GM12878 (cell line): ENCODE results near the gene ACADS. TPM values are rescaled to one million over a fixed set of nuclear protein-coding genes. Genes with fewer than 3 reads are reported as not detected.

Source experiments
- ATAC-seq: fragments of 200-7000 bp; cut with Tn5 transposase; 3 replicates; pipeline ENCODE4 v1.9.1; 2020; ENCODE audit warnings: mild to moderate bottlenecking, moderate library complexity
- BruUV-seq: library from RNA; stranded (reverse); fragments of 400-500 nt; replicated peaks from 2 replicates; lab custom pipeline; 2021; lab: Mats Ljungman, UMichigan
- CTCF ChIA-PET: fragments of 300-600 bp; sonication (Branson Sonifier 250); formaldehyde crosslinking; extraction: SDS; loops from one replicate; lab custom pipeline; 2021; ENCODE audit warnings: inconsistent platforms; lab: Yijun Ruan, JAX
- POLR2A ChIA-PET: fragments of 350-600 bp; formaldehyde crosslinking; extraction: SDS; loops from one replicate; lab custom pipeline; 2021; ENCODE audit warnings: inconsistent platforms; lab: Charles Lee
- RAD21 ChIA-PET: fragments of 300-600 bp; sonication (Branson Sonifier 250); formaldehyde crosslinking; loops from one replicate; lab custom pipeline; 2023; ENCODE audit warnings: antibody characterized with exemption; ENCODE audit not compliant: unreplicated experiment; lab: Charles Lee
- SMC1A ChIA-PET: fragments of 300-600 bp; sonication (Branson Sonifier 250); formaldehyde crosslinking; loops from one replicate; lab custom pipeline; 2023; ENCODE audit not compliant: unreplicated experiment, uncharacterized antibody; lab: Charles Lee
- DNase-seq: peaks from one replicate; pipeline ENCODE4 v3.0.0-alpha.2; 2011; ENCODE audit warnings: low read depth, low spot score
- FAIRE-seq: peaks from 3 replicates; lab custom pipeline; 2011; peaks lifted over from hg19 to GRCh38; lab: Jason Lieb, UNC
- H2AFZ ChIP-seq: 2 replicates; pipeline ENCODE4 v1.6.0; 2011; ENCODE audit warnings: low read depth, low read length, control low read depth; ENCODE audit not compliant: control insufficient read depth
- H3K27ac ChIP-seq: 2 replicates; pipeline ENCODE4 v1.5.1; 2011; ENCODE audit warnings: control low read depth; ENCODE audit not compliant: control insufficient read depth, insufficient read depth
- H3K27me3 ChIP-seq, 2 experiments: replicated peaks in 1 of 2; 2 replicates each; pipeline versions ENCODE4 v1.6.0 to v1.6.1; 2011; ENCODE audit warnings: low read length in 1 of 2; ENCODE audit not compliant: control insufficient read depth in 2 of 2, insufficient read depth in 2 of 2
- H3K36me3 ChIP-seq, 2 experiments: 2 replicates each; pipeline ENCODE4 v1.5.1; 2011; ENCODE audit warnings: low read length in 1 of 2; ENCODE audit not compliant: control insufficient read depth in 2 of 2, insufficient read depth in 2 of 2
- H3K4me1 ChIP-seq: 2 replicates; pipeline ENCODE4 v1.6.1; 2011; ENCODE audit warnings: mild to moderate bottlenecking, low read length, moderate library complexity, mixed read lengths; ENCODE audit not compliant: control insufficient read depth, insufficient read depth
- H3K4me2 ChIP-seq: 2 replicates; pipeline ENCODE4 v1.6.0; 2011; ENCODE audit warnings: control low read depth; ENCODE audit not compliant: control insufficient read depth, insufficient read depth
- H3K4me3 ChIP-seq: fragments of 200-600 bp; sonication (generic); 2 replicates; pipeline ENCODE4 v1.5.1; 2016
- H3K79me2 ChIP-seq: 2 replicates; pipeline ENCODE4 v1.6.0; 2011; ENCODE audit warnings: low read length; ENCODE audit not compliant: control insufficient read depth, insufficient read depth
- H3K9ac ChIP-seq: 2 replicates; pipeline ENCODE4 v1.8.0; 2011; ENCODE audit warnings: low read length, control low read depth, mixed read lengths; ENCODE audit not compliant: control insufficient read depth, insufficient read depth
- H3K9me3 ChIP-seq: replicated peaks from 3 replicates; pipeline ENCODE4 v1.5.1; 2011; ENCODE audit warnings: mild to moderate bottlenecking, low read length; ENCODE audit not compliant: control insufficient read depth, insufficient read depth
- H4K20me1 ChIP-seq: 2 replicates; pipeline ENCODE4 v1.6.0; 2011; ENCODE audit not compliant: control insufficient read depth, insufficient read depth
- ATF7 ChIP-seq: fragments of 450-650 bp; IDR thresholded peaks from 2 replicates; pipeline ENCODE4 v1.6.1; 2016; ENCODE audit warnings: low read depth, mild to moderate bottlenecking
- BCL11A ChIP-seq: IDR thresholded peaks from 2 replicates; pipeline ENCODE4 v1.6.1; 2011; ENCODE audit warnings: low read depth, low read length
- EED ChIP-seq: sonication (generic); IDR thresholded peaks from 2 replicates; pipeline ENCODE4 v1.6.1; 2016; ENCODE audit warnings: antibody characterized with exemption, low read depth
- HDAC6 ChIP-seq: fragments of 200-600 bp; sonication (generic); IDR thresholded peaks from one replicate; pipeline ENCODE4 v1.8.0; 2017; ENCODE audit warnings: antibody characterized with exemption; ENCODE audit not compliant: unreplicated experiment
- MTA3 ChIP-seq: IDR thresholded peaks from 2 replicates; pipeline ENCODE4 v1.6.1; 2012; ENCODE audit warnings: low read length, inconsistent platforms, borderline replicate concordance
- NFYB ChIP-seq: IDR thresholded peaks from 2 replicates; pipeline ENCODE4 v1.6.1; 2011; ENCODE audit warnings: low read depth, mild to moderate bottlenecking, low read length, improper control_type of control experiment, moderate library complexity; ENCODE audit not compliant: insufficient read depth
- POU2F2 ChIP-seq: IDR thresholded peaks from 3 replicates; pipeline ENCODE4 v1.6.1; 2011; ENCODE audit warnings: low read depth, mild to moderate bottlenecking, low read length, borderline replicate concordance
- RB1 ChIP-seq: fragments of 450-650 bp; formaldehyde crosslinking; IDR thresholded peaks from 2 replicates; pipeline ENCODE4 v1.6.1; 2017; ENCODE audit warnings: mild to moderate bottlenecking, borderline replicate concordance
- RUNX3 ChIP-seq: IDR thresholded peaks from 2 replicates; pipeline ENCODE4 v1.6.1; 2012; ENCODE audit warnings: low read length, inconsistent platforms
- SIX5 ChIP-seq: IDR thresholded peaks from 2 replicates; pipeline ENCODE4 v1.6.1; 2011; ENCODE audit warnings: mild to moderate bottlenecking, low read depth, low read length, moderate library complexity; ENCODE audit not compliant: severe bottlenecking
- SMC3 ChIP-seq: IDR thresholded peaks from 2 replicates; pipeline ENCODE4 v1.6.1; 2011; ENCODE audit warnings: low read length, improper control_type of control experiment, borderline replicate concordance
- ZNF274 ChIP-seq: IDR thresholded peaks from one replicate; pipeline ENCODE4 v1.8.0; 2011; ENCODE audit not compliant: insufficient read length, insufficient read depth
- ZSCAN29 ChIP-seq: fragments of 450-650 bp; IDR thresholded peaks from 2 replicates; pipeline ENCODE4 v1.6.1; 2017; ENCODE audit warnings: mild to moderate bottlenecking, moderate library complexity
- WGBS: methylation state at CpG from one replicate; pipeline ENCODE4 v1.1.6; 2016; ENCODE audit warnings: low lambda C conversion rate; ENCODE audit not compliant: insufficient replicate concordance, insufficient coverage; ENCODE audit errors: missing lambda C conversion rate; 5-methylcytosine and 5-hydroxymethylcytosine counted together
- in situ Hi-C: fragments of 300-500 bp; cut with MboI; formaldehyde crosslinking; loops from 9 replicates; pipeline ENCODE4 v1.14.3; 2018; ENCODE audit warnings: mixed read lengths
- intact Hi-C: fragments of 100-400 bp; cut with micrococcal nuclease; formaldehyde crosslinking; loops from one replicate; pipeline ENCODE4 v1.14.2; 2022; ENCODE audit not compliant: unreplicated experiment
- polyA plus RNA-seq, 11 experiments: library from polyadenylated mRNA; depleted of rRNA in 4 of 11; unstranded in 6 of 11; stranded (reverse) in 5 of 11; fragments of >200 nt; fragmentation: Nextera tagmentation in 4 of 11; fragmentation: Illumina TruSeq in 1 of 11; extraction: Ambion mirVana in 4 of 11; extraction: Trizol in 1 of 11; gene quantifications; 1 replicate in 1 of 11; 2 replicates in 10 of 11; pipeline versions ENCODE4 v1.2.1 to v1.2.3, GENCODE V29; 2011 to 2016; ENCODE audit warnings: inconsistent platforms in 2 of 11, missing spikeins in 2 of 11, low read depth in 1 of 11
- total RNA-seq, 4 experiments: library from RNA; depleted of rRNA in 3 of 4; stranded (reverse); fragments of >200 nt in 3 of 4; fragmentation: Illumina TruSeq in 1 of 4; extraction: Trizol in 1 of 4; gene quantifications; 2 replicates each; pipeline versions ENCODE4 v1.2.1 to v1.2.3, GENCODE V29; 2013 to 2021
- TF ChIP-seq, protein P1 (sequence below): IDR thresholded peaks from 2 replicates; pipeline ENCODE4 v1.6.1; 2012; ENCODE audit warnings: low read depth, low read length, improper control_type of control experiment
- TF ChIP-seq, protein P2 (sequence below): fragments of 450-650 bp; IDR thresholded peaks from 2 replicates; pipeline ENCODE4 v1.6.1; 2017; ENCODE audit warnings: mild to moderate bottlenecking, low read depth, inconsistent platforms; ENCODE audit not compliant: poor library complexity, severe bottlenecking
- TF ChIP-seq, protein P3 (sequence below): IDR thresholded peaks from 2 replicates; pipeline ENCODE4 v1.6.1; 2012; ENCODE audit warnings: low read depth, low read length, improper control_type of control experiment

ACADS gene
- total and polyA plus RNA-seq, 10 of the 15 experiments (the other 5 are each of a cell fraction or from before 2014, with no cell fraction given): 0.05 to 18.1 (median 10.2) TPM

DNA sequence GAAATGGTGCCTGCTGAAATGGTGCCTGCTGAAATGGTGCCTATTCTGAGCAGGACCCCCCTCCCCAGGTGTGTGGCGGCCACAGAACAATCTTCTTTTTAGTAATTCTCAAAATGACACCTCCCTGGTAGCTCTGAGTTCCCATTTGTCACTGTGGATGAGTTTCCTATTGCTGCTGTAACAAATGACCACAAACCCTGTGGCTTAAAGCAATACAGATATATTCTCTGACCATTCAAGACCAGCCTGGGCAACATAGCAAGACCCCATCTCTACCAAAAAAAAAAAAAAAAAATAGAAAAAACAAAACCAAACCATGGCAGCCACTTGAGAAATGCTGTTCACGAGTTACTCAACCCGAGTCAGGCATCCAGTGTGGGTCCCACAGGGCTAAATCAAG lies 7.9 kb downstream of the ACADS start:
- TF ChIP-seq MTA3 (no peak), RUNX3 (0 out of 2 replicates have a peak, but pooled peaks have one; percentile 4)
- no peak for ATAC-seq
- intact Hi-C loops: no loop called here

DNA sequence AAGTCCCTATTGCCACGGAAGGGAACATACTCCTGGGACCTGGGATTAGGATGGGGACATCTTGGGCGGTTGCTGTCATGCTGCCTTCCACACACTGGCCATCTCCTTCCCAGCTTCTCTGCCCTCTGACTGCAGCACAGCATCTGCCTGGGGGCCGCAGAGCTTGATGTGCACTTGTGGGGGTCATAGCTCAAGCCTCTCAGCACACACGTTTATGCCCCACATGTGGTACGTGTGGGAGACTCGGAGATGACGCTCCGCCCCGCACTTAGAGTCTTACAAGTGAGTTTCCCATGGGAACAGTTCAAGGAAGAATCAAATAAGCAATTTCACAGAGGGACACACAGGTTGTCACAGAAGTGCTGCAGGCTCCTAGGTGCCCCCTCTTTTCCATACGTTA lies 8.6 kb downstream of the ACADS start:
- no peaks in the 10 kb centered on the region for H4K20me1 ChIP-seq
- no peak overlapping the region for H3K27ac ChIP-seq
- no peak overlapping the region for H2AFZ ChIP-seq
- H3K4me3 ChIP-seq: no peak overlapping the region
- no peaks in the 10 kb centered on the region for H3K4me1 ChIP-seq
- H3K9ac ChIP-seq: no peak overlapping the region
- ATAC-seq (no peak), DNase-seq (no peak), FAIRE-seq (no peak)
- SMC1A ChIA-PET: no interaction called here
- RAD21 ChIA-PET: no interaction called here
- H3K36me3 ChIP-seq: 0 out of 4 replicates have a peak, but pooled peaks cover 0 to 1% of the 10 kb centered on the region in 2 experiments
- WGBS: 87% methylated on average over 10 of the region's 10 CpGs
- H3K27me3 ChIP-seq: no peaks in the 10 kb centered on the region
- intact Hi-C loops: no loop called here
- H3K4me2 ChIP-seq: no peak overlapping the region
- CTCF ChIA-PET: no interaction called here
- H3K79me2 ChIP-seq: no peaks in the 10 kb centered on the region
- in situ Hi-C loops: no loop called here
- no TSS peak for BruUV-seq
- no peaks in the 10 kb centered on the region for H3K9me3 ChIP-seq
- no peak for TF ChIP-seq RB1
- TF ChIP-seq, protein P1, sequence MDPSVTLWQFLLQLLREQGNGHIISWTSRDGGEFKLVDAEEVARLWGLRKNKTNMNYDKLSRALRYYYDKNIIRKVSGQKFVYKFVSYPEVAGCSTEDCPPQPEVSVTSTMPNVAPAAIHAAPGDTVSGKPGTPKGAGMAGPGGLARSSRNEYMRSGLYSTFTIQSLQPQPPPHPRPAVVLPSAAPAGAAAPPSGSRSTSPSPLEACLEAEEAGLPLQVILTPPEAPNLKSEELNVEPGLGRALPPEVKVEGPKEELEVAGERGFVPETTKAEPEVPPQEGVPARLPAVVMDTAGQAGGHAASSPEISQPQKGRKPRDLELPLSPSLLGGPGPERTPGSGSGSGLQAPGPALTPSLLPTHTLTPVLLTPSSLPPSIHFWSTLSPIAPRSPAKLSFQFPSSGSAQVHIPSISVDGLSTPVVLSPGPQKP: no peak
- no peak for TF ChIP-seq POU2F2
- TF ChIP-seq ZNF274: no peak
- no peak for TF ChIP-seq ATF7
- TF ChIP-seq EED: no peak
- TF ChIP-seq, protein P2, sequence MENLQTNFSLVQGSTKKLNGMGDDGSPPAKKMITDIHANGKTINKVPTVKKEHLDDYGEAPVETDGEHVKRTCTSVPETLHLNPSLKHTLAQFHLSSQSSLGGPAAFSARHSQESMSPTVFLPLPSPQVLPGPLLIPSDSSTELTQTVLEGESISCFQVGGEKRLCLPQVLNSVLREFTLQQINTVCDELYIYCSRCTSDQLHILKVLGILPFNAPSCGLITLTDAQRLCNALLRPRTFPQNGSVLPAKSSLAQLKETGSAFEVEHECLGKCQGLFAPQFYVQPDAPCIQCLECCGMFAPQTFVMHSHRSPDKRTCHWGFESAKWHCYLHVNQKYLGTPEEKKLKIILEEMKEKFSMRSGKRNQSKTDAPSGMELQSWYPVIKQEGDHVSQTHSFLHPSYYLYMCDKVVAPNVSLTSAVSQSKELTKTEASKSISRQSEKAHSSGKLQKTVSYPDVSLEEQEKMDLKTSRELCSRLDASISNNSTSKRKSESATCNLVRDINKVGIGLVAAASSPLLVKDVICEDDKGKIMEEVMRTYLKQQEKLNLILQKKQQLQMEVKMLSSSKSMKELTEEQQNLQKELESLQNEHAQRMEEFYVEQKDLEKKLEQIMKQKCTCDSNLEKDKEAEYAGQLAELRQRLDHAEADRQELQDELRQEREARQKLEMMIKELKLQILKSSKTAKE: no peak
- no peak for TF ChIP-seq SIX5
- TF ChIP-seq HDAC6: no peak
- no peak for TF ChIP-seq BCL11A
- TF ChIP-seq, protein P3, sequence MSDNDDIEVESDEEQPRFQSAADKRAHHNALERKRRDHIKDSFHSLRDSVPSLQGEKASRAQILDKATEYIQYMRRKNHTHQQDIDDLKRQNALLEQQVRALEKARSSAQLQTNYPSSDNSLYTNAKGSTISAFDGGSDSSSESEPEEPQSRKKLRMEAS: no peak
- TF ChIP-seq ZSCAN29: no peak
- TF ChIP-seq NFYB: no peak
- TF ChIP-seq SMC3: no peak
- POLR2A ChIA-PET: no interaction called here

More for the DNA sequence above, 7.9 kb downstream of the ACADS start:
- no peak overlapping the region for H2AFZ ChIP-seq
- RAD21 ChIA-PET: no interaction called here
- H3K4me2 ChIP-seq: no peak overlapping the region
- H3K9ac ChIP-seq: no peak overlapping the region
- DNase-seq (no peak), FAIRE-seq (no peak)
- BruUV-seq: no TSS peak
- H3K4me3 ChIP-seq: no peak overlapping the region
- CTCF ChIA-PET: no interaction called here
- no peaks in the 10 kb centered on the region for H3K9me3 ChIP-seq
- no peaks in the 10 kb centered on the region for H4K20me1 ChIP-seq
- no peak overlapping the region for H3K27ac ChIP-seq
- no peaks in the 10 kb centered on the region for H3K79me2 ChIP-seq
- no peaks in the 10 kb centered on the region for H3K27me3 ChIP-seq
- POLR2A ChIA-PET: no interaction called here
- in situ Hi-C loops: no loop called here
- H3K4me1 ChIP-seq: no peaks in the 10 kb centered on the region
- 0 out of 4 replicates have a peak, but pooled peaks cover 0 to 1% of the 10 kb centered on the region in 2 experiments for H3K36me3 ChIP-seq
- 64% methylated on average over 3 of the region's 3 CpGs for WGBS
- SMC1A ChIA-PET: no interaction called here
